GM18519 (cell line): Measurements from ENCODE around the gene AGAP1.

Experiments
- ATAC-seq: cut with Tn5 transposase; IDR thresholded peaks from one replicate; pipeline ENCODE4 v1.9.1; 2021; ENCODE audit warnings: mild to moderate bottlenecking, moderate library complexity; ENCODE audit not compliant: unreplicated experiment, low FRiP score

AGAP1 gene

DNA sequence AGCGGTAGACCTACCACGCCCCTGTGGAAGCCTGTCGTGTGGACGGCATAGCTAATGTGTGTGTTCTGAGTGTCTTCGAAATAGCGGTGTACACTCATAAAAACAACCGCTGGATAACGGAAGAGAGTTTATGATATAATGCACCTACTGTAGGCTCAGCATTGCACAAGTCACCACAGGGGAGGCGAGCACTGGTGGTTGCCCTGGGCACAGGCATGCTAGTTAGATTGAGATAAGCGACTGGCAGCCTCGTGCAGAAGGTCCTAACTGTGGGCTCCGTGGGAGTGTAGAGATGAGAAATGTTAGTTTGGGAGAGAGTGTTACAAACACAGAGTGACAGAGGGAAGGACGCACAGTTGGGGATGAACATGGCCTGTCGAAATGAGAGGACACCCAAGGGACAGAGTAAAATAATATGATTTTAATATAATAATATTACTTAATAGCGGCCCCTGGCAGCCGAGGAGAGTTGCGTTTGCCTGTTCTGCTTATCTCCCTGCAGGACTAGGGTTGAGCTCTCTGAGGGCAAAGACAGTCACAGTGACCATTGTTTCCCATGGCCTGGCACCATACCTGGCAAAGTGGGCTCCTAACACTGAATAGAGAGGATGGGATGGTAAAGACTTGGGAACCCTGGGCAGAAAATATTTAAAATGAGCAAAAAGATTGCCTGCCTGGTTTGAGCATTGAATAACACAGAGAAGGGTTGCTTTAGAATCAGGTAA lies 470.2 kb downstream of the AGAP1 start:
- ATAC-seq: no peak

- ATAC-seq: no peak
These were observed 471.0 kb downstream of the AGAP1 start for GRCh38 chr2:235964787-235965390.

DNA sequence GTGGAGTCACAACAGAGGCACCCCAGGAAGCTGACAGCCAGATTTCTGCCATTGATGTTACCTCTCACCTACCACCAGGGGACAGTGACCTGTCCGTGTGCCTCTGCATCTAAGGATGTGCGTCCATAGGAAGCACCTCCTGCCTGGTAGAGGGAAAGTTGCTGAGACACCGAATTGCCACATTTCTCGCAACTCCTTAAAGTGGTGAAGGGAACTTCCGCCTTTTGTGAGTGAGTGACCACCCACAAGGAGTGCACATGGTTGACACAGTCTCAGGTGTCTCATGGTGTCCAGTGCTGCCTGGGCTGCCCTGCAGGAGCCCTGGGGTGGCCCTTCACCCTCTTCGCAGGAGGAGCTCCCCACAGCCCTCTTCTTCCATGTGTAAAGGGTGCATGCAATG lies 472.6 kb downstream of the AGAP1 start:
- ATAC-seq: no peak

GRCh38 chr2:235966932-235967757 lies 473.3 kb downstream of the AGAP1 start:
- ATAC-seq: no peak

GRCh38 chr2:235968155-235968554 lies 474.3 kb downstream of the AGAP1 start:
- no peak for ATAC-seq

GRCh38 chr2:235968616-235969324 lies 474.9 kb downstream of the AGAP1 start:
- no peak for ATAC-seq

DNA sequence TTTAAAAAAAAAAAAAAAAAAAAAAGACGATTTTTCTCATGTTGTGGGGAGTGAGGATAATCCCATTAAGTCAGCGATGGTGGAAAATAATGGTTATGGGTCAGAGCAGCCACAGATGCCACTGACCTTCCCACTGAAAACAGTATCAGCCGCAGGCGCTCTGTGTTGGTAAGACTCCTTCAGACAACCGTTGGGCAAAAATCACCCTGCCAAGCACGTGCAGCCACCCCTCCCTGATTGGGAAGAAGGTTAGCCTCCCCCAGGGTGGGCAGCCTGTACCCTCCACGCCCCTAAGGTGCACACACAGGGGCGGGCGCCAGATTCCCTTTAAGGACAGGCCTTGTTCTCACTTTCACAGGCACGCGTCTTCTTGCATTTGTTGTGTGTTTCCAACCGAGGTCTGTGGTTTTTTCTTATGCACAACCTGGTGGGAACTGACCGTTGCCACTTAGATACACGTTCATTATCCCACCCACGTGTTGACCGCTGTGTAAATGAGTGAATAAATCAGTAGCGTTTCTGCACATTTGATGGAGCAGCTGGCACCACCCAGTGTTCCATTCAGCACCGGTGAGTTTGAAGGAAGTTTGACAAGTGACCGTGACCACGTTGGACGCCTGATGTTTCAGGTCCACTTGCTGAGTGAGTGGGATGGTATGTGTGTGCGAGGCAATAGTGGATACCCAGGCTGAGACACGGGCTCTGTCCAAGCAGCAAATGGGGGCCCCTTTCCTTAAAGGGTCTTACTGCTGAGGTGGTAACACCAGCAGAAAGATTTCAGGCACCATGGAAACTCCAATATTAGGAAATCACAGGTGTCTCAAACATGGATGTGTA lies 476.6 kb downstream of the AGAP1 start:
- ATAC-seq: no peak

DNA sequence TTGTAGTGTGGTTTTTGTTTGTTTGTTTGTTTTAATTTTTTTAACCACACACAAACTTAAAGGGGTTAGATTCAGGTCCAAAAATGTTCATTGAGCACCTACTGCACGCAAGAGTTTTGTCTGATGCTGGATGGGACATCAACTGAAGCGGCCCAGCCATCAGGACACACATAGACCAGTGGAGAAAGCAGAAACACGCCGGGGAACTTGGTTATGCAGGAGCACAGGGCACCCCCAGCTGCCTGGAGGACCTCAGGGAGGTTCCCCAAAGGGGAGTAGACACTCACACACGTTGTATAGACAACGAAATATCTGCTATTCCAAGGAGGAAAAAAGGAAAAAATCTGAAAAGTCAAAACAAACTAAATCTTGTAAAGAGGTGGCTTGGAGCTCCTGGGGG lies 482.7 kb downstream of the AGAP1 start:
- ATAC-seq: no peak

- ATAC-seq: no peak
These were observed 483.1 kb downstream of the AGAP1 start for GRCh38 chr2:235976956-235977355.

DNA sequence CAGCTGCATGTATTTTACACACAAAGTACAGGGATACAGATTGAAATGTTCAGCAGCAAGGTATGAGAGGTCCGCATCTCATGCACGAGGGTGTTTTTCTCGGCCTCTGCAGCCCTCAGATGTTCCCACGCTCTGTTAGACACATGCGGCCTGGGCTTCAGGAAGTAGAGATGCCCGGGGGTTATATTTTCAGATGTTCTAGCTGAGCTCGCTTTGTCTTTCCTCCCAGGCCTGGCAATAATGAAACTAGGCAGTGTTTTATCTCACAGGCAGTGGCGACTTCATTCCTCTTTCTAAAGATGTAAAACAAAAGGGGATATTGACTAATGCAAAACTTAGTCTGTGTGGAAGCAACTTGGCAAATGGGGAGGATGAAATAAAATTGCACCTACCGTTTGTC lies 483.6 kb downstream of the AGAP1 start:
- ATAC-seq: no peak

GRCh38 chr2:235978022-235978421 lies 484.2 kb downstream of the AGAP1 start:
- no peak for ATAC-seq

DNA sequence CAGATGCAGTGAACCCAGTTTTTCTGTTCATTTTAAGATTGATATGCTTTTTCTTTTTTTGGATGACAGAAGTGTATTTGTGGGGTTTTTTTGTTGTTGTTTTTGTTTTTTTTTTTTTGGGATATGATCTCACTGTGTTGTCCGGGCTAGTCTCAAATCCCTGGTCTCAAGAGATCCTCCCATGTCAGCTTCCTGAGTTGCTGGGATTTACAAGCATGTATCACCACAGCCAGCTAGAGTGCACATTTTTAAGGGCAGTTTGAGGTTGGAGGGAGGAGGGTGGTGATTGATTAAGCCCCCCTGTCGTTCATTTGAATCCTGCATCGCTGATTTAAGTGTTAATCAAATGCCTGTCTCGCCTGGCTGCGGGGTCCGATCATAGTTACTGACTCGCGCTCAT lies 485.2 kb downstream of the AGAP1 start:
- no peak for ATAC-seq

DNA sequence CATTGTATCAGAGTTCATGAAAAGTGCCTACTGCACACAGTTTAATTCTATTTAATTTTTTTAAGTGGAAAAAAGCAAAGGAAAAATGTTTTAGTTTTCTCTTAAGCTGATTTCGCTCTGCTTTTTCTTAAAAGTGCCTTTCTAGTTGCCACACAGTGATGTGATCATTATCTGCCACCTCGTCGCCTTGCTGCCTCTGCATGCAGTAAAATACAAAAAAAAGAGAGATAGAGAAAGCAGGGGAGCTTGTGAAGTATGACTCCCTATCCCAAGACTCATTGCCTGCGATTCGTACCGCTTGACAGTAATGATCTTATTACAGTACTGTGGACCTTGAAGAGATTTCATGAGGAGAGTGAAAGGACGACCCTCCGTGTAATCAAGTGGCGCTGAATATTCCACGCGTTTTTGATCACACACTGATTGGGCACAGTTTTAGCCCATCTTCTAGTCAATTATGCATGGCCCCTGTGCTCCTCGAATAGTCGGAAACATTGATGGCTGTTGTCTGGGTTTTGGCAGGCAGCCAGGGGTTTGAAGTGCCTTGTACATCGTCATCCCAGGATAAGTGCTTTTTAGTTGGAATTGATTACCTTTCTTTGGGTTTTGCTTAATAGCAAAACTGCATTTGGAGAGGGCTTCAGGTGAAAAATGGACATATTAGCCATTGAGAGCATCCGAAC lies 486.1 kb downstream of the AGAP1 start:
- ATAC-seq: no peak

DNA sequence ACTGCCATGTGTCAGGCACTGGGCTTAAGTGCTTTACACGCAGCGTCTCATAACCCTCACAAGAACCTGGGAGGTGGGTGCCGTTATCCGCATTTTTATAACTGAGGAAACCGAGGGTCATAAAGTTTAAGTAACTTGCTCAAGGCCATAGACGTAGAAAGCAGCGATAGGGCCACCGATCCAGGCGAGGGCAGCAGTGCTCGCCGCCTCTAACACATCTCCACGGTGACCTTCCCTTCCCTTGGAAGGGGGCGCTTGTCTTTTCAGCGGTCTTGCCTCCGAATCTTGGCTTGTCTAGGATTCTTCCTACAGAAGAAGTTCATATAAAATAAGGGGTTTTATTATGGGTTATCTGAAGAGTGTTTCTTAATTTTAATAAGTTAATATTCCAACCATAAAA lies 487.8 kb downstream of the AGAP1 start:
- ATAC-seq: no peak

- no peak for ATAC-seq
These were observed 489.2 kb downstream of the AGAP1 start for GRCh38 chr2:235983016-235983415.

GRCh38 chr2:235984552-235984951 lies 490.7 kb downstream of the AGAP1 start:
- ATAC-seq: no peak

DNA sequence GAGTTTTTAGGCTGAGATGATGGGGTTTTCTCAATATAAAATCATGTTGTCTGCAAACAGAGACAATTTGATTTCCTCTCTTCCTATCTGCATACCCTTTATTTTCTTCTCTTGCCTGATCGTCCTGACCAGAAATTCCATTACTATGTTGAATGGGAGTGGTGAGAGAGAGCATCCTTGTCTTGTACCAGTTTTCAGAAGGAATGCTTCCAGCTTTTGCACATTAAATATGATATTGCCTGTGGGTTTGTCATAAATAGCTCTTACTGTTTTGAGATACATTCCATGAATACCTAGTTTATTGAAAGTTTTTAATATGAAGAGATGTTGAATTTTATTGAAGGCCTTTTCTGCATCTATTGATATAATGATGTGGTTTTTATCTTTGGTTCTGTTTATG lies 492.5 kb downstream of the AGAP1 start:
- no peak for ATAC-seq

DNA sequence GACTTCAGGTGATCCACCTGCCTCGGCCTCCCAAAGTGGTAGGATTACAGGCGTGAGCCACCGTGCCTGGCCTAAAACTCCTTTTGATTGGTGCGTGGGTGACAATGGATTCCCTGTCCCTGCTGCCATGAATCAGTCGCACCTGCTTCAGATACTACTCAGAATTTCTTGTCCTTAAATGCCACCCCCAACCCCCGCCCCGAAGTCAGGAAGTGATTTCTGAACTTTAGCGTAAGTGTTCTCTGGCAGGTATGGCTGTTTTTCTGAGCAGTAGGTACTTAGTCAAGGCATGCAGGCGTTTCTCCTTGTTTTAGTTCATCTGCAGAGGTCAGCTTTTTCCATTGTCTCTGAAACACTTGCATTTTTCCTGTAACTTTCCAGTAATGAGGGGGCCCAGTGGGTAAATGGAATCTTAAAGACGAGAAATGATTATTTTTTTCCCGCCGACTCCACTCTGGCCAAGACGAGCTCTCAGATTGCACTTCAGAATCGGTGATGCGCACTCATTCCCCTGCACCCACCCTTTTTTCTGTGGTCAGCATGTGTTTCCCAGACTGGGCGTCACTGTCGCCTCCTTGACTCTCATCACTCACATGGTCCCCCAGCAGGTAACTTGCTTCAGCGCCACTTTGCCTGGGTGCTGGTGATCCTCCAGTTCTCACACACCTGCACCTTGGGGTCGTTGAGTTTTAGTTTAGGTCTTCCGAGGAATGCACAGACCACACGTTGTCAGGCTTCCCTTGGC lies 494.6 kb downstream of the AGAP1 start:
- ATAC-seq: no peak

DNA sequence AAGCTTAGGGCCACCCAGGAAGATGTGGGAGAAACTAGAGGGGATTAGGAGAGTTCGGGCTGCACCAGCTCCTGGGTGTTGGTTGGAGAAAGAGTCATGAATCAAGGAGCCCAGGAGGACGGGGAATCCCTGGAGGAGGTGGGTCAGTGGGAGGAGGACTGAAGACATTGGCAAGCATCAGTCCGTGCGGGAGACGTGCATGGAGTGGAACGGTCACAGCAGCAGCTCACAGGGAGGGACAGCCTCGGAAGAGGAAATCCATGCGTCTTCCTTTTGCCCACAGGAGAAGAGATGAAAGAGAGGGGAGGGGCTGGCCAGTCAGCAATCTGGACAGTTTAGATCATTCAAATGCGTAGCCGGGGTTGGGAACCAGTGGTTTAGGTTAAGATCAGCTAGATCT lies 495.7 kb downstream of the AGAP1 start:
- ATAC-seq: no peak
